NB4 (cell line): Measurements from ENCODE around the gene PKIG.

Source experiments
- POLR2A ChIP-seq: IDR thresholded peaks from 2 replicates; pipeline ENCODE4 v1.6.1; 2011; ENCODE audit warnings: mild to moderate bottlenecking; ENCODE audit not compliant: insufficient read length; ENCODE audit errors: extremely low read depth
- TF ChIP-seq, protein P1 (sequence below): IDR thresholded peaks from one replicate; pipeline ENCODE4 v1.5.1; 2012; ENCODE audit warnings: low read depth, low read length
- TF ChIP-seq, protein P2 (sequence below): IDR thresholded peaks from 2 replicates; pipeline ENCODE4 v1.6.1; 2011; ENCODE audit warnings: low read depth, low read length

- TF ChIP-seq POLR2A = no peak
- TF ChIP-seq, protein P1, sequence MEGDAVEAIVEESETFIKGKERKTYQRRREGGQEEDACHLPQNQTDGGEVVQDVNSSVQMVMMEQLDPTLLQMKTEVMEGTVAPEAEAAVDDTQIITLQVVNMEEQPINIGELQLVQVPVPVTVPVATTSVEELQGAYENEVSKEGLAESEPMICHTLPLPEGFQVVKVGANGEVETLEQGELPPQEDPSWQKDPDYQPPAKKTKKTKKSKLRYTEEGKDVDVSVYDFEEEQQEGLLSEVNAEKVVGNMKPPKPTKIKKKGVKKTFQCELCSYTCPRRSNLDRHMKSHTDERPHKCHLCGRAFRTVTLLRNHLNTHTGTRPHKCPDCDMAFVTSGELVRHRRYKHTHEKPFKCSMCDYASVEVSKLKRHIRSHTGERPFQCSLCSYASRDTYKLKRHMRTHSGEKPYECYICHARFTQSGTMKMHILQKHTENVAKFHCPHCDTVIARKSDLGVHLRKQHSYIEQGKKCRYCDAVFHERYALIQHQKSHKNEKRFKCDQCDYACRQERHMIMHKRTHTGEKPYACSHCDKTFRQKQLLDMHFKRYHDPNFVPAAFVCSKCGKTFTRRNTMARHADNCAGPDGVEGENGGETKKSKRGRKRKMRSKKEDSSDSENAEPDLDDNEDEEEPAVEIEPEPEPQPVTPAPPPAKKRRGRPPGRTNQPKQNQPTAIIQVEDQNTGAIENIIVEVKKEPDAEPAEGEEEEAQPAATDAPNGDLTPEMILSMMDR = no peak
- TF ChIP-seq, protein P2, sequence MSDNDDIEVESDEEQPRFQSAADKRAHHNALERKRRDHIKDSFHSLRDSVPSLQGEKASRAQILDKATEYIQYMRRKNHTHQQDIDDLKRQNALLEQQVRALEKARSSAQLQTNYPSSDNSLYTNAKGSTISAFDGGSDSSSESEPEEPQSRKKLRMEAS = no peak
Observed at GRCh38 chr20:44635877-44636276, 53.5 kb downstream of the PKIG start.
